ENCODE data around the gene NLGN4X.

GRCh38 chrX:5852941-5853340, 375.7 kb downstream of the NLGN4X start:
- TF ChIP-seq POLR2A (IDR thresholded peaks at IDR 0.05) (no peak), CTCF (IDR thresholded peaks at IDR 0.05) (no peak)

Data from uterus (tissue), 2 donors.